HG03442 (cell line): ENCODE data around the gene BBX.
A peak's percentile ranks its signal among the peaks of the same experiment; 100 is the strongest.

Experiments used
- ATAC-seq: cut with Tn5 transposase; IDR thresholded peaks from one replicate; pipeline ENCODE4 v1.9.1; 2021; ENCODE audit warnings: mild to moderate bottlenecking, moderate library complexity; ENCODE audit not compliant: unreplicated experiment

Gene BBX

DNA sequence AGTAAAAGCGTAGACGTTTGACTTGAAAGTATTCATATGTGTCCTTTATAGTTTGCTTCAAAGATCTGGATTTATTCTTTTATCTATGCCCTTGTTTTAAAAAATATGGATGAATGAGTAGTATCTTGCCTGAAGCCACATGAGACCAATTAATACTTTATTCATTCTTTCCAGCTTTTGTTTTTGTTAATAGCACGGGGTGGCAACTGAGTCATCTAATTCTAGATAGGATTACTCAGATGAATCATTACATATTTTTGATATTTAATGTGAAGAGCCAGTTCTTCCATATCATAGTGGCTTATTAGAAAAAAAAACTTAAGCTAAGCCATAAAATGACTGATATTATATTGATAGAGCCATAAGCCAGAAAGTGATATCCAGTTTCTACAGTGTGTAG is 121.9 kb downstream of the BBX start:
- no peak for ATAC-seq

DNA sequence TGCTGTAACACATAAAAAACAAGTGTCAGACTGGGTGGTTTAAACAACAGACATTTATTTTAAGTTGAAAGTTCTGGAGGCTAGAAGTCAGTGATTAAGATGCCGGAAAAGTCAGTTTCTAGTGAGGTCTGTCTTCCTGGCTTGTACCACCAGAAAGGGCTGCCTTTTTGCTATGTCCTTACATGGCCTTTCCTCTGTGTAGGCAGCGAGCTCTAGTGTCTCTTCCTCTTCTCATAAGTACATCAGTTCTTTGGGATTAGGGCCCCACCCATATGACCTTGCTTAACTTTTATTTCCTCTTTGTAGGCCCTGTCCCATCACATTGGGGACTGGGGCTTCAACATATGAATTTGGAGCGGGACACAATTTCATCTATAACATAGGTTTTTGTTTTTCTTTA is 128.0 kb downstream of the BBX start:
- peak; percentile 59 for ATAC-seq

DNA sequence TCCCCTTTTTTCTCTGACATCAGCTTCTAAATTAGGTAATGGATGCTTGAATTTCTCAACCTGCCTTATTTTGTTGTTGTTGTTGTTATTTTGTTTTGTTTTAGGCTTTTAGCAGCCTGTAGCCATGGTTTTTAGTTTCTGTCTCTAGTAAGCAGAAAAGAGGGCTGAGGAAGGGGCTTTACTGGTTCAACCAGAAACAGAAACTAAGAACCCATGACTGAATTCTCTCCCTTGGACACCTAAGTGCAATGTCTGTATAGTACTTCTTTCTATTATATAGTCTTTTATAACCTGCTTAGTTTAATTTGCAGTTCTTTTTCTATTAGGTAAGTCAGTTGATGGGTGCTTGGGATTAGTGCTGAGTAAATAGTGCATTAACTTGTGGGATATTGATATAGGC is 129.0 kb downstream of the BBX start:
- peak; percentile 77 for ATAC-seq

DNA sequence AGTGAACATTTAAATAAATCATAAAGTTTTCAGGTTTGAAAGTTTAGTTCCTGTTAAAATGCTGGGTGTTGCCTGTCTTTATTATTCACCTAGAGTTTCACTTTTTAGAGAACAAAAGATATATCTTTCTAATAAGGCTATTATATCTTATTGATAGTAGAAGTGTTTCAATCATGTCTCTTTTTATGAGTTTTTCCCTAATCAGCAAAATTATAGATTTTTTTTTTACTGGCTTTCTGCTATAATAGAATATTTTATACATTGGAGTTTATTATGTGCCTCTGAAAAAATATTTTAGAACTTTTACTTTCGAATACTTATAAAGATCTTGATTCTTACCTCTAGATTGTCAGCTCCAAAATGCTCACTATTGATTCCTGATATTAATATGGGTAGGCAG is 131.5 kb downstream of the BBX start:
- no peak for ATAC-seq

DNA sequence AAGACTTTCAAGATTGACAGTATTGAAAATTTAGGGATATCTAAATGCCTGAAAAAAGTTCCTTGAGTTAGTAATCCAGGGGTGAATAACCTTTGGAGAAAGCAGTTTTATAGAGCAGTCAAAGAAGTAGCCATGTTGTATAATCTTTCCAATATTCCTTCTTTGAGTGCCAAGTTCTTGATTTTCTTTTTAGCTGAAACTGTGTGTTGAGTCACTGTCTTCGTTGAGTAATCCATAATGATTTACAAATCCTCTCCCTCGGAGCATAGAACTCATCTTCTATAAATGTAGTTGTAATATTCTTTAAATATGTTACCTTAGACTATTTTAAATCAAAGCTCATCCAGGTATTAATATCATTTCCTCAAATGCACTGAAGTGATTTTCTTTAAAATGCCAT is 135.2 kb downstream of the BBX start:
- no peak for ATAC-seq

DNA sequence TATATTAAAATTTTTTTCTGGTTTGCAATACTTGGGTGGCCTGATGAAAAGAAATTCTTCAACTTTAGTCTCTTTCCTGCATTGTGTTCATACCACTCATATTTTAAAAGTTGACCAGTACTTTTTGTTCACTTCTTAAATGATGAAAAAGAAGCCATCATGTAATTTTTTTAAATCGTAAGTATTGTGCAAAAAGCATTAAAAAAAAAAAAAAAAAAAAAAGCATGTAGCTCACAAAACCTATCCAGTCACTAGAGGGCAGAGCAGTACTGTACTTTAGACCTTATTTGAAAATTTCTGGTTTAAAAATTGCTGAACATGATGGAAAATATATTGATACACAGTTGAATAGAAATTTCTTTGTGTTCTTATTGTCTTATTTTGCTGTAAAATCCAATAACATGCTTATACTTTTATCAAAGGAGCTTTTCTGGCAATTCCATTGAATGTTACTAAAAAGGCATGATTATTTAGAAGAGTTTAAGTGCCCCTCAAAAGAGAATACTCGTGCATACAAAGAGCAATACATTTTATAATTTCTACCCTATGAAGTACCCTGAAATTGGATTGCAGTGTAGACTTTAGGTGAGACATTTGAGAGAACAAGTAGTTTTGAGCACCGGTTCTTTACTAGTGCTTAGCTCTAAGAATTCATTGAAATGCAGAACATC is 137.7 kb downstream of the BBX start:
- no peak for ATAC-seq

DNA sequence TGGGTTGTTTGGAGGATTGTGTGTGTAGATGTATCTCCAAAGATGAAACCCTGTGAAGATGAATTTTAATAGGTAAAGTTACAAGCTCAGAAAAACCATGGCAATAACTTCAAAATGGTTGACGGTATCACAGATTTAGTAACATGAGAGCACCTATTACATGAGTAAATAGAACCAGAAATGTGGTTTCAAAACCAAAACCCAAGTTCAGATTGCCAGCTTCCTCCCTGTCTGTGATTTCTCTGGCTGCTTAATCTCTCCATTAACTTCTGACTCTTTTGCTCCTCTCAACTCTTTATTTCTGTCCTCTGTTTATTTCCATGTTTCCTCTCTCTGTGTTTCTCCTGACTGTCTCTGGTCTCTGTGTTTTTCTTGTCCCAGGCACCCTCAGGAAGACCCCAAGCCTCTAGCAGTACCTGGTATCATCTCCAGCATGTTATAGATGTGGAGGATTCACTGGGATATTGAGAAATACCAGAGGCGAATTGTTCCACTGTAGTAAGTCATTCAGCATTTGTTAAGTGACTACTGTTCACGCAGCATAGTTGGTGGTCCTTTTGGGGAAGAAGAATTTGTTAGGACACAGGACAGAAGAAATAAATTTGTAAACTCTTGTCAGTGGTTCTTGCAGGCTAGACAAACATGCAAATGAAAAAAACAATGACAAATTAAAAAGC is 138.8 kb downstream of the BBX start:
- peak; percentile 54 for ATAC-seq

DNA sequence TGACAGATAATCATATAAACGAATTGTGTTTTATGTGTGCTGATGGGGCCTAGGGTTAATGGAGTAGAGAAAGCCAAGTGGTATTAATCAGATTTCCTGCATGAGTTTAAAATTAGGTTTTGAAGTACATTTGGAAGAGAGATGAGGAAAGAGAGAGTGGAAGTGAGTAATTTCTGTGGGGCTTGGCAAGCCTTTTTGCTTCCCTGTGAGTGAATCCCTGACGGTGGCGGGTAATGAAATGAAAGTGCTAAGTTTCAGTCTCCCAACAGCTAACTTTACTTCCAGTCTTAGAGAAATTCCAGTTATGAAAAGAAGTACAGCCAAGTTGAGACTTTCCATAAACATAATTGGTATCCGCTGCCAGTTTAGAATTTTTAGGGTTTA is 139.4 kb downstream of the BBX start:
- ATAC-seq, result peak; percentile 44

DNA sequence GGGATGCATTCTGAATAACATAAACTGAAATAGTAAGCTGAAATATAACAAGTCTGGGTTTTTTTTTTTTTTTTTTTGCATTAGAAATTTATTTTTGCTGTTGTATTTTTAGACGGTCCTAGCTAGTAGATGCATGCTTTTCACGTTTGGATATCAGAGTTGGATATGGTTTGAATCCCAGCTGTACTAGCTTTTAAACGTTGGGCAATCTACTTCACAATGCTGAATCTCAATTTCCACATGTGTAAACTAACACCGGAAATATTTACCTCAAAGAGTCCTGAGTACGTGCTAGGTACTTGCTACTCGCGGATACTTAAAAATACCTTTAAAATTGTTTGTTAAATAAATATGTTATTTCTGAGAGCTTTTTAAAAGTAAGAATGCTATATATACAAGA is 139.8 kb downstream of the BBX start:
- ATAC-seq, result no peak

DNA sequence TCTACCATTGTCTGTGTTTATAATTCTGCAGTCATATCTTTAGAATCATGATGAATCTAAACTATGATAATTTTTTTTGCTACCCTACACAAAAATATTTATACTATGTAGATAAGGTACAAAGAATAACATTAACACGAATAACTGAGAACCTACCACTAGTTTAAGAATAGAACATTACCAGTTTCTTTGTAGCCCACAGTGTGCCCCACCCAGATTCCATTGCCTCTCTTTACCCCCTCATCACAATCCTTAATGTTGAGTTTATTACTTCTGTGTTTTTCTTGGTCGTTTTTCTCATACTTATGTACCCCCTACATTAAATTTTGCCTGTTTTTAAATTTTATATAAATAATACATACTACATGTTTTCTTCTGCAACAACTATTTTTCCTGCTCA is 140.5 kb downstream of the BBX start:
- ATAC-seq, result no peak

DNA sequence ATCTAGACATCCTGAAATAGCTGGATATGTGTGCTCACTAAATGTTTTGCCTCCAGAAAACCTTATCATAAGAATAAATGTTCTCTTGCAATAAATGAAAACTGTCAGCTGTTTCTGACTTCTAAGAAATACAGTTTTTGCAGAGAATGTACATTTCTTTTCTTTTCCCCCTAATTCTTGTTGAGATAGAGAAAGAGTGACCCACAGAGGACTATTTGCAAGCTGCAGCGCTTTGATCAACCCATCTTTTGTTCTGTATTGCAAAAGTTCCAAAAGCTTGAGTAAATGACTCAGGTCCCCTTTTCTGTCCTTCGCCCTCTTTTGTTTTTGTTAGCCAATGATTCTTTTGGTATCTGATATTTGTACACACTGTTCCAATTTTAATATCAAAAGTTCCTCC is 141.9 kb downstream of the BBX start:
- ATAC-seq, result no peak

DNA sequence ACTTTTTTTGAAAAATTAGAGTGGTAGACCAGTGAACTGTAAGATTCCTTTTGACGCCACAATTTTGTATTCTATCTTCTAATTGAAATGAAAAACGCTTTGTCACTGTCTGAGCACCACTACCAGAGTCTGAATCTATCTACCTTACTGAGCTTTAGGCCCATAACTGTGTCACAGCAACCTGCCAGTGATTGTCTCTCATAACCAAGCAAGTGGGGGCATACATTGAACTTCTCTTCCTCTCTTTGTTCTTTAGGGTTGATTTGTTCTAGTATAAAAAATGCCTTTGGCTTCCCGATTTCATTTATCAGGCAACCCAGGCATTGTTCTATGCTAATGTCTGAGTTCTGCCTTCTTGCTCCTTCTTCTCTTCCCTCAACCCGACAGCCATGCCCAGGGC is 142.6 kb downstream of the BBX start:
- ATAC-seq, result no peak

DNA sequence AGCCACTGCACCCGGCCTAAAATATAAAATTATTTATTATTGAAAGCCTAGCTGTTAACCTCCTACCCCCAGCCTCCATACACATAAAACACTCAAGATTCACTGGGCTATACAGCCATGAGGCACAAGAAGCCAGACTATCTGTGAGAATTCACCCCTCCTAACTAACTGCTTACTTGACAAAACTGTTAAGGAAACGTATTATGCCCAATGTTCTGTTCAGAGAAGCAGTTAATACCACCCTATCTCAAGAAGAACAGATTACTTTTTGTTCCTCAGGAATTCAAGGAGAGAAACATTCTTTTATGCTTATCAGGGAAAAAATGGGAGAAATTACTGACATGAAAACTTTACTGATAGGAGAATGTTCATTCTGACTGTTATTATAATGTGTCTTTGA is 144.1 kb downstream of the BBX start:
- no peak for ATAC-seq

DNA sequence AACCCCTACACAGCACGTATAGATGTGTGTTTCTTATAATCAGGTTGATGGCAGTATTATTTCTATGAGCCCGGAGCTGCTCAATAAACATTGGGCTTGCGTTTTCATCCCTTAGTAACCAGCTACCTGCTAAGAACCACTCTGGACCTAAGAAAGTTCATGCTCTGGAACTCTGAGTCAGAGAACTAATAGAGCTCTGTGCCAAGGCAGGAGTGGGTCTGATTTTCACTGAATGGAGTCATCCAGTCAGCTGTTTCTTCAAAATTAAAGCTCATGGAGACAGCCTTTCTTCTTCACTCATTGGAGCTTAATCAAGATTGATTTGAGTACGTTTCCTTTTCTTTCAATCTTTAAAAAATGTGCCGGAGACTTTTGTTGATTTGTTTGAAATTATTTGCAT is 145.7 kb downstream of the BBX start:
- ATAC-seq, result no peak

DNA sequence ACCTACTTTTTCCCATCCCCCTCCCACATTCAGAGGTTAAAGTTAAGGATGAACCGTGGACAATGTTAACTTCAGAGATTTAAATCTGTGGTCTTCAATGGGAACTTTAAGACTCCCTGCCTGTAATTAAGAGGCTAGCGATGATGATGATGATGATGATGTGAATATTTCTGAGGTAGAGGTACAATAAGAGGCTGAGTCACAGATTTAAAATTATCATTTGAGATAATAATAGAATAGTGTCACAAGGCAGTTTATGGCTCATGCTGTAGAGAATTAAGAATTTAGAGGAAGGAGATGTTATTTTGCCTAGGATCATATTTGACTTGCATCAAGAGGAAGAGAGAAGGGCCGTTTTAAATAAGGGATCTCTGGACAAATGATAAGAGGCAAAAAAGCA is 146.2 kb downstream of the BBX start:
- ATAC-seq, result no peak

DNA sequence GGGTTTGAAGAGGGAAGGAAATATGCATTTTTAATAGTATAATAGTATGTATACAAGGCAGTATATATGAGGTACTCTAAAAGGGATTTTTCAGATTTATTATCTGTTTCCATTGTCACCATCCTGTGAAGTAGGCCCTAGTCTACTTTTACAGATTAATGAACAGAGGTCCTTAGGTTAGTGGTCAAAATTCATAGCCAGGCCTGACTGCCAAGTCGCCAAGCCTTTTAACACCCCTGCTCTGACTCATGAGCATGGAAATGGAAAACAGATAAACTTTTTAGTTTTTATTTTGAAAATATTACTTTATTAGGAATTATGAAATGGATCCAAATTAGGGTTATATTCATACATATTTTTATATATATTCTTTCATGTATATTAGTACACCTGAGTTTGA is 146.9 kb downstream of the BBX start:
- no peak for ATAC-seq

DNA sequence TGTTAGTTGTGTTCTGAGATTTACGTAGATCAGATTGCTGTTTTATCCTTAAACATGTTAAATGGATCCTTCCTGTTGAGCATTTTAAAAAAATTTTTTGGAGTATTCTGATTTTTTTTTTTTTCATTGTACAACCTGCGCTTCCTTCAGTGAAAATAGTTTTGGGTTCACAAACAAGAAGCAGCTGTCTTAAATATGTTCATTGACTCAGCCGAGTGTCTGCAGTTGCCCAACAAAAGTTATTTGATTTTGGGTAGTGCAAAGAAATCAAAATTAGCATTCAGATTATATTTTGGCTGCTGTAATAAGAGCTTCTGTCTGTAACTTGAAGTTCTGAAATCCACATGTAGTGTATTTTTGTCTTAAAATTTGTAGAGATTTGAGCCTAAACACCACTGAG is 148.2 kb downstream of the BBX start:
- ATAC-seq, result no peak

DNA sequence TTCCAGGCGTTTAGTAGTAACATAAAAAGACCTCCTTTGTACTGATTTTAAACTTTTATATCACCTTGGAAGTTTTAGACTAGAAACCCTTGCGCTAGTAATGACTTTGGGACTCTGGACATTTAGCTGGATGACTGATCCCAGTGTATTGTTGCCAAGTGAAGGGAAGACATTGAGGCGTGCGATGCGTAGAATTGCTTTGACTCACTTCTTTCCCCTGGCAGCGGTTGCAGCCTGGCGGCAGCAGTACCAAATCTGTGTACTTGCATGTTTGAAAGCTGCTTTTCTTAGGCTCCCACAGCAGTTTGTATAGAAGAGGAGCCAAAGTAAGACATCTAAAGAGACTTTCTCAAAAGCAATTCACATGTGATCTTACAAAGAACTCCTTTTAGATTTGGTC is 151.6 kb downstream of the BBX start:
- ATAC-seq, result no peak

DNA sequence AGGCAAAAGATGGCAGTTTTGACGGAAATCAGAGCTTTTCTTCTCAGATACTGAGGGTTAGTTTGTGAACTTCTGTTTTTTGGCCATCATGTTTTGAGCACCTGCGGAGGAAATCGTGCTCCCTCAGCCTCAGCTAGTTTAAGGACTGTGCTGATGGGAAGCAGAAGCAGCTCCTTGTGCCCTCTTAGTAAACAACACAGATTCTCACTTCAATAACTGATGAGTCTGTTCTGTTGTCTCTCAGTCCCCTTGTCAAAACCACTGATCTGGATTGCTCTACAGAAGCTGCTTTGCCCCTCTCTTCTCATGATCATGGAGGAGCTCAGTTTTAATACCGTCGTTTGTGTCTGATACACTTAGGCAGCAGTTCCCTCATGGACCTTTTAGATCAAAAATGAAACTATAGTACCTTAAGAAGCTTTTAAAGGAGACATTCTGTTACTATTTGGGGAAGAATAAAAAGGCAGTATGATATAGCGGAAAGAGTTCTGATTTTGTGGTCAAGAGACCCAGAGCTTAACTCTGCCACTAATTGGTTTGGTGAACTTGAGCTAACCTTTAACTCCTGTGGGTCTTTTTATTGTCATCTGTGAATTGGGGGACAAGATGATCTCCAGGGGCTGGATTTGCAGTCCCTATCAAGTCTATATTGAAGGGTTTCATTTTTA is 152.6 kb downstream of the BBX start:
- ATAC-seq, result no peak

DNA sequence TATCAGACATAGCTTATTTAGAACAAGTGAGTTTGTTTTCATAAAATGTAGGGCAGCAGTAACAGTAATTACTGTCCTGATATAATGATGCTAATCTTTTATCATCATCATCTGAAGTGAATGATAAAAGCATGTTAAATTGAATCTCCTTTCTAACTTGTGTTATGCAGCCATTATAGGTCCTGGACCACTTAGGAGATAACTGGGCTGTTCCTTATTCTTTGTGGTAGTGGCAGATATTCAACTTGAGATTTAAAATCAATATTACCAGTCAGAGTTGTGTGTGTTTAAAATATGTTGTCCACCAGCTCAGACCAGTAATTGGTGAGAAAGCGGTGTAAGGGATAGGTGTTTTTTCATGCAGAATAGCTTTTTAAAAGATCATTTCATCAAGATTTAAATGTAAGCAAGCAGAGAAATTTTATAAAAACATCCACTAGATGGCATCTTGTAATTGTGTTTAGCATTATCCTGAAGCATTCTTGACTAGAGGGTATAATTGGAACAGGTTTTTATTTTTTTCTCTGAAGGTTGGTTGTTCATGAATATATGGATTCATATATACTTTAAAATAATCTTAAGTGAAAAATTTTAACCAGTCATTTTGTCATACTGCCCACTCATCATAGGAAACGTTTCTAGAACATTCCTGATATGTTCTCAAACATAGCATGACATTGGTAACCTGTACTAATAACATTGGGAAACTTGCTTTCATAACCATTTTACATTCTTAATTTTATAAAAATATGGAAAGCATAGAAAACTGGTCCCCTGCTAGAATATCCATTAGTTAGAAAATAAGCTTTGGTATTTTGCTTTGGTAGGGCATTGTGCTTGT is 153.9 kb downstream of the BBX start:
- no peak for ATAC-seq

DNA sequence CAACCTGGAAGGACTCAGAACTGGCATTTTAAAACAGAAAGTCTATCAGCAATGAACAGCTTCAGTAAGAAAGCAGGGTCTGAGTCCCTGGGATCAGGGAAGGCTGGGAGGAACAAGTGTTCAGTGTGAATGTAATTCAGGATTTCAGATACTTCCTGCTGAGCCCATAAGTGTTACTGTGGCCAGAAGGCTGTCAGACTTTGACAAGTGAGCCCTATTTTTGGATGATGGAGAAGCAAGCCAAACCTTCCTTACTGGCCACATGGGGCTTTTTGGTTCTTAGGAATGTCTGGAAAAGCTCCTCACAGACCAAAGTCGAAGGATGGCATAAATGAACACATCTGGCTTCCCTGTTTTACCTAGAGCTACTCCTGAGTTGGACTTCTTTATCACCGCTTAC is 157.2 kb downstream of the BBX start:
- ATAC-seq, result no peak

DNA sequence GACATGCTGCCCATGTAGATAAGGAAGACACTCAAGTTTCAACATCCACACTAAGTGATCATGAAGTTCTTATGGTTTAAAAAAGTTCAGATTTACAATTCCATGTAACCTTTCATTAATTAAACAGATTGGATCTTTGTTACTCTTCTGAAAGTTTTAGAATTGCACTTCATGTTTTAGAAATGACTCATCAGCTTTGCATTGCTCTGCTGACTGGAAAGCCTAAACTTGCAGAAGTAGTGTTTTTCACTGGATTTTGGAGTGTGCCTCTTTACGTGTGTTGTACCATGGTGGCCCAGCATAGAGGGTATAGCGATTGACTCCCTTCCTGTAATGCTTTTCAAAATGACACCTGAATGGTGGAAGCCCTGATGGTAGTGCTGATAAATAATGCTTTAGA is 157.9 kb downstream of the BBX start:
- ATAC-seq, result peak; percentile 67
